ENCODE results near the gene SNAI3. TPM values are rescaled to one million over a fixed set of nuclear protein-coding genes. Genes with fewer than 3 reads are reported as not detected.
A peak's percentile ranks its signal among the peaks of the same experiment; 100 is the strongest.

Gene SNAI3
- total and polyA plus RNA-seq, 9 of the 15 experiments (the other 6 are each of a cell fraction or from before 2014, with no cell fraction given) = 0.04 to 4.1 (median 0.80) TPM; not detected in 1

- TF ChIP-seq REST (IDR thresholded peaks at IDR 0.05; ENCODE audit: borderline replicate concordance) (peak; percentile 27; the same call in 1 of the 2 replicates), REST (CRISPR knock-in tag; IDR thresholded peaks at IDR 0.05; ENCODE audit: low read depth) (no peak), ZNF436 (CRISPR knock-in tag; IDR thresholded peaks at IDR 0.05) (no peak), E2F6 (IDR thresholded peaks at IDR 0.05; ENCODE audit: borderline replicate concordance in 1 of 2, extremely low read depth in 1 of 2, insufficient read depth in 1 of 2, insufficient read length in 1 of 2, low read depth in 1 of 2, low read length in 1 of 2, poor library complexity in 1 of 2, severe bottlenecking in 1 of 2) (no peak), HDGF (IDR thresholded peaks at IDR 0.05) (peak; percentile 80), CCAR2 (IDR thresholded peaks at IDR 0.05; ENCODE audit: low read depth, low read length) (no peak), ZNF212 (CRISPR knock-in tag; IDR thresholded peaks at IDR 0.05) (no peak), BDP1 (IDR thresholded peaks at IDR 0.05; ENCODE audit: insufficient read depth, insufficient read length) (no peak), SUPT5H (IDR thresholded peaks at IDR 0.05) (no peak), HSF4 (CRISPR knock-in tag; IDR thresholded peaks at IDR 0.05; ENCODE audit: borderline replicate concordance) (no peak), SNIP1 (IDR thresholded peaks at IDR 0.05; ENCODE audit: low read depth) (peak; percentile 62; the same call in 1 of the 2 replicates), EZH2 (IDR thresholded peaks at IDR 0.05; ENCODE audit: borderline replicate concordance, low read depth, low read length) (no peak), HLTF (IDR thresholded peaks at IDR 0.05) (no peak), CC2D1A (IDR thresholded peaks at IDR 0.05) (peak; percentile 41; the same call in 1 of the 2 replicates), RB1 (IDR thresholded peaks at IDR 0.05; ENCODE audit: low read depth) (peak; percentile 70), CSDE1 (IDR thresholded peaks at IDR 0.05) (no peak), U2AF2 (optimal IDR thresholded peaks at IDR 0.05; ENCODE audit: low read depth, low read length) (no peak), KDM5B (IDR thresholded peaks at IDR 0.05; ENCODE audit: insufficient replicate concordance, low read depth, low read length) (peak; percentile 50), TCF7L2 (IDR thresholded peaks at IDR 0.05; ENCODE audit: low read depth, low read length) (no peak)
- TF ChIP-seq, protein P1, sequence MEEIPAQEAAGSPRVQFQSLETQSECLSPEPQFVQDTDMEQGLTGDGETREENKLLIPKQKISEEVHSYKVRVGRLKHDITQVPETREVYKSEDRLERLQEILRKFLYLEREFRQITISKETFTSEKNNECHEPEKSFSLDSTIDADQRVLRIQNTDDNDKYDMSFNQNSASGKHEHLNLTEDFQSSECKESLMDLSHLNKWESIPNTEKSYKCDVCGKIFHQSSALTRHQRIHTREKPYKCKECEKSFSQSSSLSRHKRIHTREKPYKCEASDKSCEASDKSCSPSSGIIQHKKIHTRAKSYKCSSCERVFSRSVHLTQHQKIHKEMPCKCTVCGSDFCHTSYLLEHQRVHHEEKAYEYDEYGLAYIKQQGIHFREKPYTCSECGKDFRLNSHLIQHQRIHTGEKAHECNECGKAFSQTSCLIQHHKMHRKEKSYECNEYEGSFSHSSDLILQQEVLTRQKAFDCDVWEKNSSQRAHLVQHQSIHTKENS (CRISPR knock-in tag; IDR thresholded peaks at IDR 0.05) = no peak
These were observed 57.8 kb downstream of the SNAI3 start (continued) for GRCh38 chr16:88628512-88628974.

All from K562 (cell line).